Measurements from ENCODE around the gene ITGA5. TPM values are rescaled to one million over a fixed set of nuclear protein-coding genes. Genes with fewer than 3 reads are reported as not detected.

ITGA5 gene
- total RNA-seq, 2 donors from 2014 or later: 31.8 to 32.1 TPM

DNA sequence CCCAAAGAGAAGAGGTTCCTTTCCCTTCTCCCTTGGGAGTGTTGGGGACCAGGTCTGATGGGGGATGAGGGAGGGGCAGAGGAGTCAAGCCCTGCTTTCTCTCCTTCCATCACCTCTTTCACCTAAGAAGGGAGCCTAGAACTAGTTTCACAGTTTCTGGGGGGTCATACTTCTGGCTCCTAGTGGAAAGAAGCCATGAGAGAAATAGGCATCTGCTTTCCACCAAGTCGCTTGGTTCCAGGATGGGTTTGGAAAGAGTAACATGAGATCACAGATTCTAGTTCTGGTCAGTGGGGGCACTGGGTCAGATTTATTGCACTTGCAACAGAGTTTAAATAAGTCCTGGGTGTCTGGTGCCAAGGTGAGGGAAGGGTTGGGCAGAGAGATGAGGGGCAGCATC is 24.1 kb downstream of the ITGA5 start:
- H3K36me3 Mint-ChIP-seq: peaks cover 21% of the 10 kb centered on the region
- no peak overlapping the region for H3K4me3 Mint-ChIP-seq
- ATAC-seq (no peak), DNase-seq (ENCODE audit: low spot score) (no peak)
- H3K4me1 Mint-ChIP-seq (ENCODE audit: low read depth in 2 of 2): peaks cover 32 to 38% of the 10 kb centered on the region in 2 donors
- peak overlapping the region; percentile 29 to 54 for H3K27ac Mint-ChIP-seq
- no peaks in the 10 kb centered on the region for H3K27me3 Mint-ChIP-seq
- no peaks in the 10 kb centered on the region for H3K9me3 Mint-ChIP-seq

DNA sequence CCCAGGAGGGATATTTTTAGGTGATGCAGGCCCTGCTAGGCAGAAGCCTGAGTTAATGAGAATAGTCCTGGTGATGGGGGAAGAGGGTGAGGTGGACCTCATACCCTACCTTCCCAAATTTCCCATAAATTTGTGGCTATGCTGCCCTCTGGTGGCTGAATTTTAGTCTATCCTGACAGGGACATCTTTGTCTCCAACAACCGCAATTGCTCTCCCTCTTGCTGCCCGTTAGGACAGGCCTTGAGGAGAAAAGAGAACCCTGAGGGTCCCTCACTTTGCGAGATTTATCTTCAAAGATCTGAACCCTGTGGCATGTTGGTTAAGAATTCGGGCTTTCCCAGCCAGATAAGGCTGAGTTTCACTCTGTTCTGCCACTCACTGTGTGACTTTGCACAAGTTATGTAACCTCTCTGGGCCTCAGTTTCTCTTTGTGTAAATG is 24.8 kb downstream of the ITGA5 start:
- Mint-ChIP-seq H3K4me1 (ENCODE audit: low read depth in 2 of 2) (peaks cover 38 to 42% of the 10 kb centered on the region in 2 donors), H3K36me3 (peaks cover 17% of the 10 kb centered on the region)
- no peak for ATAC-seq

DNA sequence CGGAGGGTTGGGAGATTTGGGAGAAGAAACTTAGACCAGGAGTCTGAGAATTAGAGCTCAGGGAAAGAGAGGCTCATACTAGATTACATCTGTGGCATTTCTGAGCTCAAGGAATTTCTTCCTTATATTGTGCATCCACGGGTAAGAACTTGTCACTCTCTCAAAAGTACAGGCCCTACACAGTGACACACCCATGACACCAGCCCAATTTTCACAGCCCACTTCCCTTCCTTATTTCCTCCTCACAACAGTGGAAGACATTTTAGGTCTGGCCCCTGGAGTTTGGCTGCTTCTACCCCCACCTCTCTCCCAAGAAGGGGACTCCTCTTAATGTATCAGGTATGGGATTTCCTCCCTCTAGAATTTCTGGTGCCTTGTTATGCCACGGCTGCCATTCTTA is 25.3 kb downstream of the ITGA5 start:
- no peaks in the 10 kb centered on the region for H3K27me3 Mint-ChIP-seq
- peaks cover 38 to 39% of the 10 kb centered on the region in 2 donors for H3K4me1 Mint-ChIP-seq (ENCODE audit: low read depth in 2 of 2)
- H3K4me3 Mint-ChIP-seq: peak overlapping the region; percentile 47
- H3K9me3 Mint-ChIP-seq: no peaks in the 10 kb centered on the region
- peak overlapping the region; percentile 54 to 90 for H3K27ac Mint-ChIP-seq
- DNase-seq (ENCODE audit: low spot score): no peak
- ATAC-seq: no peak
- H3K36me3 Mint-ChIP-seq: peaks cover 12% of the 10 kb centered on the region

More for the DNA sequence above, 24.8 kb downstream of the ITGA5 start:
- no peak for DNase-seq (ENCODE audit: low spot score)
- Mint-ChIP-seq H3K9me3 (no peaks in the 10 kb centered on the region), H3K4me3 (peak overlapping the region; percentile 47), H3K27ac (peak overlapping the region; percentile 54 to 90), H3K27me3 (no peaks in the 10 kb centered on the region)

DNA sequence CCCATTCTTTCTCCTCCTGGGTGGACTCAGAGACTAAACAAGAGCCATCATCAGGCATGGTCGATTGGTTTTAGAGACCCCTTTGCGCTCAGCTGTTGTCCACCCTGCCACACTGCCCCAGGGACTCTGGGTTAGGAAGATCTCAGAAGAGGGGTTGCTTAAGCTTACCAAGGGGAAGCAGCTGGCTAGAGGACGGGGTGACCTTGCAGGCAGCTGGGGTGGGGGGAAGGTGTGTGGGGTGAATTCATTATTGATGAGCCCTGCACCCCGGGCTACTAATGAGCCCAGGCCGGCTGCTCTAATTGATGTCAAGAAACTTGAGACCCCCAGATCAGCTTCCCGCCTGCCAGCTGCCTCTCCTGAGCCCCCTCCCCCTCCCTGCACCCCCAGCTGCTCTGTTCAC is 25.9 kb downstream of the ITGA5 start:
- no peak overlapping the region for H3K27ac Mint-ChIP-seq
- no peak for DNase-seq (ENCODE audit: low spot score)
- no peak for ATAC-seq
- H3K27me3 Mint-ChIP-seq: no peaks in the 10 kb centered on the region
- peaks cover 11% of the 10 kb centered on the region for H3K36me3 Mint-ChIP-seq
- H3K4me3 Mint-ChIP-seq: no peak overlapping the region
- no peaks in the 10 kb centered on the region for H3K9me3 Mint-ChIP-seq
- peaks cover 38 to 39% of the 10 kb centered on the region in 2 donors for H3K4me1 Mint-ChIP-seq (ENCODE audit: low read depth in 2 of 2)

DNA sequence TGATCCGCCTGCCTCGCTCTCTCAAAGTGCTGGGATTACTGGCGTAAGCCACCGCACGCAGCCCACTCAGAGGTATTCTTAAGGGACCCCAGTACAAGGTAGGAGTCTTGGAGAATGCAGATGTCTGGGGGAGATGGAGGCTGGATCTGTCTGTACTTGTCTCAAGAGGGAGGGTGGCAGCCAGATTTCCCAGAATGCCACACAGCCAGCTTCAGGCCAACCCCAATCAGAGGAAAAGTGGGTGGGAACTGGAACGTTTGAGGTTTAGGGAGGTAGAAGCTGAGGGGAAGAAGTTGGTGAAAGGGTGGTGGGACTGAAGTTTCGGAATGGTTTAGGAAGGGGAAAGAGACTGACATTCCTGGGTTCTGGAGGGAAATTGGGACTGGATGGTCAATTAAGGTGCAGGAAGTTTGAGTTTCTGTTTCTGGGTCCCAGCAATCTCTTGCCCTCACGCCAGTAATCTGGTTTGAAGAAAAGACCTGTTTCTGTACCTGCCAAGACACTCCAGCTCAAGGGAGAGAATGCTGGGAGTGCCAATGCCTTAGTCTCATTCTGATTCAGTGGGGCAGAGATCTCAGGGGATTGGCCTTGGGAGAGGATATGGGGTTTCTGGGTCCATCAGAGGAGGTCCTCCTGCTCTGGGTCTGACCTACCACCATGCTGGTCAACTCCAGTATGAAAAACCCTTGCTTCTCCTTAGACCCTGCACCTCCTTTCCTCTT is 26.4 kb downstream of the ITGA5 start:
- ATAC-seq: no peak
- no peaks in the 10 kb centered on the region for H3K27me3 Mint-ChIP-seq
- H3K4me1 Mint-ChIP-seq (ENCODE audit: low read depth in 2 of 2): peaks cover 38 to 39% of the 10 kb centered on the region in 2 donors
- H3K36me3 Mint-ChIP-seq: peaks cover 6% of the 10 kb centered on the region
- H3K9me3 Mint-ChIP-seq: no peaks in the 10 kb centered on the region
- no peak for DNase-seq (ENCODE audit: low spot score)
- peak overlapping the region; percentile 17 for H3K4me3 Mint-ChIP-seq
- H3K27ac Mint-ChIP-seq: no peak overlapping the region

DNA sequence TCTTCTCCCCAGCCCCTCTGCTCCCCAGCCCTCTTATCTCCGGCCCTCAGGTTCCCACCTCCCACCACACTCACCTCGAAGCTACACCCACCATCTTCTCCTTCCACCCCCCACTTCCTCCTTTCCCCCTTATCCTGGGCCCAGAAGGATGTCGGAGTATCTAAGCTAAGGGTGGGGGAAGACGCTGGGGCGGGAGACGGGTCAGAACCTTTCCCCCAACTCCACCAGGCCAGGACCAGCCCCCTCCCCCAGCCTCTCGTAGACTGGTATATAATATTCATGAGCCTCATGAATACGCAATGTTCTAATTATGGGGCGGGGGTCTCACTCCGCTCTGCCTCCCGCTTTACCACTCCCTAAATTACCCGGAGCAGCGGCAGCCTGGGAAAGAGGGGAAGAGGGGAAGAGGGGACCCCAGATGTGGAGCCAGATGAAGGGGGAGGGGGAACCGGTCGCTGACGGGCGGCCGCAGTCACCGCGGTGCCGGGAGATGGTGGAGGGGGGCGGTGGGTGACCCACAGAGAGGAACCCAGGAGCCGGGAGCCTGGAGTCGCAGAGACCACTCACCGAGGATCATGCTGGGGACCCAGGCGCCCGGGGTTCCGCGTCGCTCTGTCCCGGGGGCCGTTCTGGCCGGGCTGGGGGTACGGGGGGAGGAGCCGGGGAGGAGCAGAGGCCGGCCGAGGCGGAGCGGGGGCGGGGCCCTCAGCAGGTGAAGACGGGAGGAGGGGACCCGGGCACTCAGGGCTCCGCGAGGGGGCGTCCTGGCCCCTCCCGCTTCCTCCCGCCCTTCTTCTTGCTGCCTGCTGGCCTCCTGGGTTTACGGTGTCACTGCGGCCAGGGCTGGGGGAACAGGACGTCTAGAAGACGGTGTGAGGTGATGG is 28.2 kb downstream of the ITGA5 start:
- H3K4me1 Mint-ChIP-seq (ENCODE audit: low read depth in 2 of 2): peaks cover 32 to 34% of the 10 kb centered on the region in 2 donors
- DNase-seq (ENCODE audit: low spot score) (peak; percentile 73), ATAC-seq (peak; percentile 84 to 88)
- no peaks in the 10 kb centered on the region for H3K9me3 Mint-ChIP-seq
- no peaks in the 10 kb centered on the region for H3K36me3 Mint-ChIP-seq
- no peaks in the 10 kb centered on the region for H3K27me3 Mint-ChIP-seq
- peak overlapping the region; percentile 56 for H3K4me3 Mint-ChIP-seq
- peak overlapping the region in 1 of 2 donors; percentile 29 for H3K27ac Mint-ChIP-seq

DNA sequence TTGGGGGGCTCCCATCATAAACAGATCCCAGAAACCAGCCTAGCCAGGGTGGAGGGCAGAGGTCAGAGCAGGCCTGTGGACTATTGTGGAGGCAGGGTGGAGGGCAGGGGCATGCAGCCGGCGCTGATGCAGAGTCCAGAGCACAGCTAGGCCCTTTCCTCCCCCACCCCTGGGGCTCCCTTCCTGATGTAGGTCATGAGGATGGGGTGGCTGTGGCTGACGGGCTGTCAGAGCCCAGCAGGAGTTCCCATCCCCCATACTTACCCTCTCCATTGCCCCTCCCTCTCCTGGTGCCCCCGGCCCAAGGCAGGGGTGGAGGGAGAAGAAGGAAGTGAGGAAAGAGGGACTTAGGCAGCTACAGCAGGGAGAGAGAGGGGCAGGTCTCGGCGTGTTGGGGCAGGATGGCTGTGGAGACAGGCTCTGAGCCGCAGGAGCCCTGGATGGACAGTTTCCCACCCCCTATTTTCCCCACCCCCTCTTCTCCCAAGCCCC is 28.8 kb downstream of the ITGA5 start:
- Mint-ChIP-seq H3K27ac (peak overlapping the region in 1 of 2 donors; percentile 3), H3K9me3 (no peaks in the 10 kb centered on the region), H3K4me3 (peak overlapping the region; percentile 64), H3K4me1 (ENCODE audit: low read depth in 2 of 2) (peaks cover 32 to 34% of the 10 kb centered on the region in 2 donors), H3K36me3 (no peaks in the 10 kb centered on the region), H3K27me3 (no peaks in the 10 kb centered on the region)
- no peak for DNase-seq (ENCODE audit: low spot score)
- peak in 1 of 2 donors; percentile 10 for ATAC-seq

DNA sequence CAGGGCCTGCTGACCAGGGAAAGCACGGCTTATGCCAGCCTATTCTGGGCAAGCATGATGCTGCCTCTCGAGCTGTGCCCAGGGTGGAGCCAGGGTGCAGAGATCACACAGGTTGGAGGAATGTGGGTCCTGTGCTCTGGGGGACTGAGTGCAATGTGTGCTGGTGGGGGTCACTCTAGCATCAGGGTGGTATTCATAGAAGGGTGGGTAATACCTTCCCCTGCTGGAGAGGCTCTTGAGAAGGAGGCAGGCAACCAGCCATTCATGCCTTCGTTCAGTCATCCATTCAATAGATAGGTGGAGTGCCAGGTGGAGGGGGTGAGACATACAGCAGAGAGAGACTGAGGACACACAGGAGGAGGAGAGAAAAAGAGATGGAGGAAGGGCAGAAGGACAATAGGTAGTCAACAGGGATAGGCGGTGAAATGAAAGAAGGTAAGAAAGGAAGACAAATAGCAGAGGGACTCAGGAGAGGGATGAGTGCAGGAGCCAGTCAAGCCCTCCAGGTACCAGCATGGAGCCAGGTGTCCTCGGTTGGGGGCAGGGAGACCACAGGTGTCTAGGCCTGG is 29.4 kb downstream of the ITGA5 start:
- H3K9me3 Mint-ChIP-seq: no peaks in the 10 kb centered on the region
- peak overlapping the region; percentile 64 for H3K4me3 Mint-ChIP-seq
- ATAC-seq (no peak), DNase-seq (ENCODE audit: low spot score) (no peak)
- H3K27ac Mint-ChIP-seq: peak overlapping the region in 1 of 2 donors; percentile 3
- peaks cover 29 to 32% of the 10 kb centered on the region in 2 donors for H3K4me1 Mint-ChIP-seq (ENCODE audit: low read depth in 2 of 2)
- H3K27me3 Mint-ChIP-seq: no peaks in the 10 kb centered on the region
- H3K36me3 Mint-ChIP-seq: no peaks in the 10 kb centered on the region

DNA sequence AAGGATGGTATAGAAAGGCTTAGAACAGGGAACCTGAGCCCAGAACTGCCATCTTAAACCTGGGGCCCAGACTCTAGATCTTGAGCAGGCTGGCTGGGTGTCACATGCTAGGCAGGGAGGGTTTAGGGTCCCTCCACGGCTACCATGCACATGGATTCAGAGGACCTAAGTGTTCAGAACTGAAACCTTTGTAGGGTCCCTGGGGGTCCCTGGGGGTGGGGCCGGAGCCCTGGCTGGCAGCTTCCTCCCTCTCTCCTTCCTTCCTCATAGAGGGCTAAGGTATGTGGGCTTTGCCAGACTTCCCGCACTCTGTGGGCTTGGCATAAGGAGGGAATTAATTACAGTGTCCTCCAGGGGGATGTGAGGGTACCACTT is 29.9 kb downstream of the ITGA5 start:
- DNase-seq (ENCODE audit: low spot score): no peak
- H3K4me1 Mint-ChIP-seq (ENCODE audit: low read depth in 2 of 2): peaks cover 24 to 27% of the 10 kb centered on the region in 2 donors
- no peak for ATAC-seq
- H3K27me3 Mint-ChIP-seq: no peaks in the 10 kb centered on the region
- H3K27ac Mint-ChIP-seq: no peak overlapping the region
- no peak overlapping the region for H3K4me3 Mint-ChIP-seq
- no peaks in the 10 kb centered on the region for H3K9me3 Mint-ChIP-seq
- H3K36me3 Mint-ChIP-seq: no peaks in the 10 kb centered on the region

DNA sequence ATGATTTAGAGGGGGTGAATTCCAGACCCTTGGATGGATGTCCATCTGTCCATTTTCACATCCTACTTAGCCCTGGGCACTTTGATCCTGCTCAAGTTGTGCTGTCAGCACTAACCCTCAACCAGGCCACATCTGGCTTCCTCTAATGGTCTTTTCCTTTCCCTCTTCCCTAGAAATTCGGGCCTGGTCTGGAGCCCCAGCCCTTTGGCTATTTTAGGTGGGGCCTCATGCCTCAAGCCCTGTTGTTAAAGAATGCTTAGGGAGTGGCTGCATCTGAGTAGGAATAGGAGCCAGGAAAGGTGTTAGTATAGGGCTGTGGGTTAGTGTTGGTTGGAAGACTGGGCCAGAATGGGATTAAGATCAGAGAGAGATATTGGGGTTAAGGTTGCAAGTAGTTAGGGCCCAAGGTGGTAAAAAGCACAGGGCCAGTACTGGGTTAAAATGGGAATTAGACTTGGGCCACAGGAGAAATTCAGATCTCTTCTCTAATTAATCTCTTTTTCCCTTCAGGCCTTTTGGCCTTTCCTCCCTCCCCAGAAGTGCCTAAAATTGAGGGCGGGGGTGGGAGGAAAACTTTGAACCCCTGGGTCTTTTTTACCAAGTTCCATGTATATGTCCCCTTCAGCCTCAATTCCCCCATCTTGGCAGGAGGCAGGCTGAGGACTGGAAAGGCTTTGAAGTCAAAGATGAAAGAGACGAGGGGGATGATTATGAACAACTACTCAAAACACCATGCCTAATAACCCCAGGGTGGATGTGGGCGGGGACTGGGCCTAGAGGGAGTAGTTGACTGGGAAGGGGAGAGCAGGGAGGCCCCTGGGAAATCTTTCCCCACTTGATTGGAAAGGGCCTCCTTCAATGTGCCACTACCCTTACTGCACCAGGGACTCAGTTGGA is 30.6 kb downstream of the ITGA5 start:
- Mint-ChIP-seq H3K9me3 (no peaks in the 10 kb centered on the region), H3K36me3 (no peaks in the 10 kb centered on the region), H3K4me3 (no peak overlapping the region), H3K4me1 (ENCODE audit: low read depth in 2 of 2) (peaks cover 21% of the 10 kb centered on the region in 2 donors), H3K27ac (no peak overlapping the region), H3K27me3 (no peaks in the 10 kb centered on the region)
- ATAC-seq (no peak), DNase-seq (ENCODE audit: low spot score) (no peak)

DNA sequence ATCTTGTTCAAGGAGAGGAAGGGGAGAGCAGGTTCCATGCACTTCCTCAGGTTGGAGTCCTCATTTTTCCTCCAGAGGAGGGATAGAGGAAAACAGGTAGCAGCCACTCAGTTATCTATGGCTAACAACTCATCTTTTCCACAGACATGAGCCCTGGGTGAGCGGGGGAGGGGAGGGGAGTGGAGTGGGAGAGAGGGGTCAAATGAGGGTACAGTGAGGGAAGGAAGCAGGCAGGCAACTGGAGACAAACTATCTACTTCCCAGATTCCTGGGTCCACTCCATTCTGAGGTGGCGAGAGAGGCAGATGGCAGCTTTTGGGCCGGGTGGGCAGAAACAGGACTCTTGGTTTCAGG is 32.0 kb downstream of the ITGA5 start:
- H3K4me3 Mint-ChIP-seq: no peak overlapping the region
- peaks cover 16 to 19% of the 10 kb centered on the region in 2 donors for H3K4me1 Mint-ChIP-seq (ENCODE audit: low read depth in 2 of 2)
- no peaks in the 10 kb centered on the region for H3K36me3 Mint-ChIP-seq
- no peaks in the 10 kb centered on the region for H3K9me3 Mint-ChIP-seq
- no peaks in the 10 kb centered on the region for H3K27me3 Mint-ChIP-seq
- peak overlapping the region in 1 of 2 donors; percentile 60 for H3K27ac Mint-ChIP-seq
- ATAC-seq: no peak
- DNase-seq (ENCODE audit: low spot score): no peak

DNA sequence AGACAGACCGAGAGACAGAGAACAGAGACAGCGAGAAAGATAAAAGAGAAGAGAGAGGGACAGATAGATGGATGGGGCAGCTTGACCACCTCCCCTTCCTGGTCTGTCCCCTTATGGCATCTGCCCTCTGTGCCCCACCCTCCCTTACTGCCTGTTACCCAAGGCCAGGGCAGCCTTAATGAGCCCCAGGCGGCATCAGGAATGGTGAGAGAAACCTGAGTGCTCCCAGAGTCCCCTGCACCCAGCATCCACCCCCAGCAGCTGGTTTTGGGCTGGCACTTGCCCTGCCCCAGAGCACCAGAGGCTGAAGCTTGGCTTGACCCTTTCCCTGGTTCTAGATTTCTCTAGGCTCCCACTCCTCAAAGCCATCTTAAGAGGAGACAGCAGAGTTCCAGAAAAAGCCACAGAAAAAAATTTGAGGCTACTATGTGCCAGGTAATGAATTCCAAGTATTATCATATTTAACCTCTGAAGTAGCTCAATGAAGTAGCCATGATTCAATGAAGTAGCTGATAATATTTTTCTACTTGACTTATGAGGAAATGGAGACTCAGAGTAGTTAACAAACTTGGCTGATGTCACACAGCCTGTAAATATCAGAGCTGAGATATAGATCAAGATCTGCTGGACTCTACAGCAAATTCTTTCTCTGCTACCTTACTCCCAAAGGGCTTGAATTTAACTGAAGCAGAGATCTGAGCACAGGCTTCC is 32.5 kb downstream of the ITGA5 start:
- Mint-ChIP-seq H3K4me3 (no peak overlapping the region), H3K36me3 (no peaks in the 10 kb centered on the region), H3K27me3 (no peaks in the 10 kb centered on the region), H3K9me3 (no peaks in the 10 kb centered on the region), H3K4me1 (ENCODE audit: low read depth in 2 of 2) (peaks cover 11 to 15% of the 10 kb centered on the region in 2 donors), H3K27ac (peak overlapping the region in 1 of 2 donors; percentile 60)
- ATAC-seq: no peak
- DNase-seq (ENCODE audit: low spot score): no peak
